Motor neuron (in vitro differentiated cells): ENCODE results near the gene KCNQ1. TPM values are rescaled to one million over a fixed set of nuclear protein-coding genes. Genes with fewer than 3 reads are reported as not detected.

ENCODE experiments used
- total RNA-seq, 8 experiments: library from RNA; unstranded; fragments of 300-600 nt; gene quantifications; 2 replicates each; pipeline versions ENCODE4 v1.2.3 to v1.2.4, GENCODE V29; 2022

Gene KCNQ1
- total RNA-seq, 8 experiments from 2014 or later: 0.04 to 0.66 (median 0.20) TPM; not detected in 2

Other genes starting within 250 kb of the KCNQ1 start
- under 1 TPM in 5 of 8 experiments, not detected in 3; 0.11 to 0.76 (median 0.45) TPM for gene ASCL2, start 174.4 kb upstream of the KCNQ1 start, total RNA-seq
- gene C11orf21, start 143.1 kb upstream of the KCNQ1 start, total RNA-seq: 1 to 10 TPM in 1 of 8 experiments, under 1 TPM in 5, not detected in 2; 0.08 to 1.8 (median 0.38) TPM
- 1 to 10 TPM in 2 of 8 experiments, under 1 TPM in 6; 0.05 to 1.2 (median 0.53) TPM for gene TSPAN32, start 143.0 kb upstream of the KCNQ1 start, total RNA-seq
- 100 to 1,000 TPM in 4 of 8 experiments, 10 to 100 TPM in 4; 44.8 to 383 (median 165) TPM for gene CD81, start 67.7 kb upstream of the KCNQ1 start, total RNA-seq
- 10 to 100 TPM; 34.1 to 51.2 (median 42.6) TPM for gene TSSC4, start 44.3 kb upstream of the KCNQ1 start, total RNA-seq
- under 1 TPM in 6 of 8 experiments, not detected in 2; 0.05 to 0.23 (median 0.15) TPM for gene TRPM5, start 494 bp upstream of the KCNQ1 start, total RNA-seq